Inflammatory macrophage treated with lipopolysaccharide for 4 hours (primary cell): ENCODE results near the gene TRIM7.
"Not testable (repeated sequence)": the region's sequence is repeated elsewhere in the genome, so short reads cannot be mapped to it uniquely, and the experiment has no call there.

Experiments
- DNase-seq: peaks from one replicate; pipeline ENCODE4 v3.0.0-alpha.2; 2020

TRIM7 gene

GRCh38 chr5:181170237-181170825, 34.7 kb downstream of the TRIM7 start:
- DNase-seq: no peak

- DNase-seq: not testable (repeated sequence)
Measured at GRCh38 chr5:181169459-181170236, 35.3 kb downstream of the TRIM7 start.

- DNase-seq: no peak
Measured at GRCh38 chr5:181168595-181169118, 36.3 kb downstream of the TRIM7 start.

- no peak for DNase-seq
Measured at GRCh38 chr5:181167814-181168488, 37.0 kb downstream of the TRIM7 start.

DNA sequence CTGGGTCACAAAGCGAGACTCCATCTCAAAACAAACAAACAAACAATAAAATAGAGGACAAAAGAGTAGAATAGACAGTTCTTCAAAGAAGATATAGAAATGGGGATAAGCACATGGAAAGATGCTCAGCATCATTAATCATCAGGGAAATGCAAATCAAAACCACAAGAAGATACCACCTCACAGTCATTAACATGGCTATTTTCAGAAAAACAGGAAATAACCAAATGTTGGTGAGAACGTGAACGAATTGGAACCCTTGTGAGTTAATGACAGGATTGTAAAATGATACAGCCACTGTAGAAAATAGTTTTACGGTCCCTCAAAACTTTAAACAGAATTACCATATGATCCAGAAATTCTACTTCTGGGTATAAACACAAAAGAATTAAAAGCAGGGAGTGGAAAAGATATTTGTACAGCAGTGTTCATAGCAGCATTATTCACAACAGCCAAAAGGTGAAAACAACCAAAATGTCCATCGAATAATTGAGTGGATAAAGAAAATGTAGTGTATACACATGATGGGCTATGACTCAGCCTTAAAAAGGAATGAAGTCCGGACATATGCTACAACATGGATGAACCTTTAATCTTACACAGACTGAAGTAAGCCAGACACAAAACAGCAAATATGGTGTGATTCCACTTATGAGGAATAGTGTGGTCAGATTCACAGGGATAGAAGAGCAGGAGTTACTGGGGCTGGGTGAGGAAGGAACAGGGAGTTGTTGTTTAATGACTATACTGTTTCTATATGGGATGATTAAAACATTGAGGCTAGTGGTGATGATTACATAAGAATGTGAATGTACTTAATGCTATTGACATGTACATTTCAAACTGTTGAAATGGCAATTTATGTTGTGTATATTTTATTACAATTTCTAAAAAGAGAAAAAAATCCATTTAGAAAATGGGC, 37.9 kb downstream of the TRIM7 start:
- DNase-seq: no peak

GRCh38 chr5:181164076-181164952, 40.7 kb downstream of the TRIM7 start:
- no peak for DNase-seq

GRCh38 chr5:181163487-181164075, 41.4 kb downstream of the TRIM7 start:
- DNase-seq: no peak

DNA sequence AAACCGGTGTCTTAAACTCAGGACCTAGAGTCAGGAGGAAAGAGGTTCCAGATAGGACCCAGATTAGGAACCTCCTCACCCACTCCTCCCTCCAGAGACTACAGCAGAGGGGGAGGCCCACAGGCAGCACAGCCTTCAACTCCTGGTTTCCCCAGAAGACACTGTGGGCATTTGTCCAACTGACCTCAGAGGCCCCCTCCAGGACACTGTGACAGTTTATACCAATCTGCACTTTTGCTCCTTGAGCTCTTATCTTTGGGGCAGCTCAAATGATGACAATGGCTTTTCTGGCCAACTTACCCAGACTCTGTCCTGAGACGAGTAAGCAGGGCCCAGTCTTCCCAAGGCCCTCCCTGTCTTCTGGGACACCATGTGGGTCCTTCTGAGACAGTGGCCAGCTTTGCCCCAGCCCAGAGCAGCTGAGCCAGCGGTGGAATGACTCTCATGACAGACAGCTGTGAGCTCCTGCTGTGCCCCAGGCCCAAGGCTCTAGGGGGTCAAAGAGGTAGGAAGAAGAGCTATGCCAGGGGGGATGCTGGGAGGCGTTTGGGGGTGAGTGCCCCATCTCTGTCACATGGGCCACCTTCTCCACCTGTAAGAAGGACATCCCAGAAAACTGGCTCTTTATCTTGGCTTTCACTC, 43.3 kb downstream of the TRIM7 start:
- no peak for DNase-seq

DNA sequence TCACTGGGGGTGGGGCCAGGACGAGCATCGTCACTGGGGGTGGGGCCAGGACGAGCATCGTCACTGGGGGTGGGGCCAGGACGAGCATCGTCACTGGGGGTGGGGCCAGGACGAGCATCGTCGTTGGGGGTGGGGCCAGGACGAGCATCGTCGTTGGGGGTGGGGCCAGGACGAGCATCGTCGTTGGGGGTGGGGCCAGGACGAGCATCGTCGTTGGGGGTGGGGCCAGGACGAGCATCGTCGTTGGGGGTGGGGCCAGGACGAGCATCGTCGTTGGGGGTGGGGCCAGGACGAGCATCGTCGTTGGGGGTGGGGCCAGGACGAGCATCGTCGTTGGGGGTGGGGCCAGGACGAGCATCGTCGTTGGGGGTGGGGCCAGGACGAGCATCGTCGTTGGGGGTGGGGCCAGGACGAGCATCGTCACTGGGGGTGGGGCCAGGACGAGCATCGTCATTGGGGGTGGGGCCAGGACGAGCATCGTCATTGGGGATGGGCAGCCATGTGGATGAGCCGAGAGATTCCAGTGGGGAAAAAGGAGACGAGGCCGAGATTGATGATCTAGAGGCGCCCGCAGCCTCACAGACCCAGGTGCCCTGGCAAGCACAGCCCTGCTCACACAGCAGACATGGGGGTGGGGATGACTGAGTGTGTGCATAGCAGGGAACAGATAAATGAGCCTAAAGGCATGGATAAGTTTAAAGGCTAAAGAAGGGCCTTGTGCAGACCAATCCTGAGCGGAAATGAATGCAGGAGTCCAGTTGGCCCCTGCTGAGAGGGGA, 44.1 kb downstream of the TRIM7 start:
- DNase-seq: not testable (repeated sequence)

GRCh38 chr5:181160152-181160754, 44.7 kb downstream of the TRIM7 start:
- peak; percentile 35 for DNase-seq

GRCh38 chr5:181159286-181160151, 45.5 kb downstream of the TRIM7 start:
- peak; percentile 74 for DNase-seq

DNA sequence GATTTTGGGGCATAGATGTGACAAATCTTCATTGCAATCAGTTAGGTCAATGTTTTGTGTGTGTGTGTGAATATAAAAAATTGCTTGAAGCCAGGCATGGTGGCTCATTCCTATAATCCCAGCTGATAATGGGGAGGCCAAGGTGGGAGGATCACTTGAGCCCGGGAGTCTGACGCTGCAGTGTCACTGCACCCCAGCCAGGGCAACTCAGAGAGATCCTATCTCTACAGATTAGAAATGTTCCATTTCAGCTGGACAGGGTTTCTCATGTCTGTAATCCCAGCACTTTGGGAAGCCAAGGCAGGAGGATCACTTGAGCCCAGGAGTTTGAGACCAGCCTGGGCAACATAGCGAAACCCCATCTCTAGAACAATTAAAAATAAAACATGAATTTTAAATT, 46.1 kb downstream of the TRIM7 start:
- DNase-seq: no peak

DNA sequence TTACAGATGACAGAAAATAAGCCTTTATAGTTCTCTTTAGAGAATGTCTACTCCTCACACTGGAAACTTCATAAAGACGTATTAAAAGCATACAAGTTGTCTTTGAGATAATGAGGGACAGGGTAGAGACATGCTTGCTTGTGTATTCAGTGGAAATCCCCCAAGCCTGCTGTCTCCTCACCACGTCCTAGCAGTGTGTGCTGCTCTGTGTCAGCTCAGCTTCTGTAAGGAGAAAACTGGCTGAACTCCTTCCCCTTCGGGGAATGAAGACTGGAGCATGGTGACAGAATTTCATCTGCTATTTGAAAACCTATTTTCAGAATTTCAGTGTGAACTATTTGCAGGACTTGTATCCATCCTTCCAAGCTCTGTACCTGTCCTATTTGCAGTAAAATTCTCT, 48.2 kb downstream of the TRIM7 start:
- DNase-seq: no peak

GRCh38 chr5:181153814-181154213, 51.2 kb downstream of the TRIM7 start:
- peak; percentile 39 for DNase-seq

- no peak for DNase-seq
Measured at GRCh38 chr5:181152406-181152805, 52.6 kb downstream of the TRIM7 start.

- DNase-seq: no peak
Measured at GRCh38 chr5:181151146-181151545, 53.9 kb downstream of the TRIM7 start.

GRCh38 chr5:181149806-181150733, 54.9 kb downstream of the TRIM7 start:
- no peak for DNase-seq
